H1 (cell line): ENCODE data around the gene UBE2O. TPM values are rescaled to one million over a fixed set of nuclear protein-coding genes. Genes with fewer than 3 reads are reported as not detected.

ENCODE experiments used
- ATF3 ChIP-seq: IDR thresholded peaks from 2 replicates; pipeline ENCODE4 v1.6.1; 2011; ENCODE audit warnings: low read depth, mild to moderate bottlenecking, low read length; ENCODE audit not compliant: insufficient read depth
- KDM5A ChIP-seq: fragments of 200-600 bp; IDR thresholded peaks from 2 replicates; pipeline ENCODE4 v1.7.1; 2012; ENCODE audit warnings: mild to moderate bottlenecking, low read length, inconsistent platforms, mixed read lengths
- RXRA ChIP-seq: IDR thresholded peaks from 2 replicates; pipeline ENCODE4 v1.6.1; 2011; ENCODE audit warnings: low read depth, mild to moderate bottlenecking, low read length, moderate library complexity; ENCODE audit not compliant: insufficient read depth
- polyA plus RNA-seq, 7 experiments: library from polyadenylated mRNA; depleted of rRNA in 3 of 7; stranded (reverse) in 5 of 7; unstranded in 2 of 7; fragments of >200 nt in 5 of 7; fragments of 200-250 nt in 2 of 7; gene quantifications; 1 replicate in 5 of 7; 2 replicates in 1 of 7; 4 replicates in 1 of 7; pipeline versions ENCODE4 v1.2.1 to v1.2.3, GENCODE V29; 2011 to 2013; ENCODE audit warnings: missing spikeins in 2 of 7, mixed read lengths in 2 of 7
- total RNA-seq: library from RNA; stranded (reverse); fragmentation: NEBNext Ultra II Directional; extraction: Animal tissue kit (Norgen Biotek cat#: 25700); gene quantifications from 2 replicates; pipeline ENCODE4 v1.2.1, GENCODE V29; 2021

UBE2O gene
- total and polyA plus RNA-seq, 2 of the 8 experiments (the other 6 are each of a cell fraction or from before 2014, with no cell fraction given), result 24.4 to 63.0 TPM

GRCh38 chr17:76420356-76421043 is 32.5 kb downstream of the UBE2O start (continued):
- no peak for TF ChIP-seq ATF3
- TF ChIP-seq KDM5A, result no peak
- no peak for TF ChIP-seq RXRA
